ENCODE results near the gene PNPLA8. TPM values are rescaled to one million over a fixed set of nuclear protein-coding genes. Genes with fewer than 3 reads are reported as not detected.

Gene PNPLA8, protein sequence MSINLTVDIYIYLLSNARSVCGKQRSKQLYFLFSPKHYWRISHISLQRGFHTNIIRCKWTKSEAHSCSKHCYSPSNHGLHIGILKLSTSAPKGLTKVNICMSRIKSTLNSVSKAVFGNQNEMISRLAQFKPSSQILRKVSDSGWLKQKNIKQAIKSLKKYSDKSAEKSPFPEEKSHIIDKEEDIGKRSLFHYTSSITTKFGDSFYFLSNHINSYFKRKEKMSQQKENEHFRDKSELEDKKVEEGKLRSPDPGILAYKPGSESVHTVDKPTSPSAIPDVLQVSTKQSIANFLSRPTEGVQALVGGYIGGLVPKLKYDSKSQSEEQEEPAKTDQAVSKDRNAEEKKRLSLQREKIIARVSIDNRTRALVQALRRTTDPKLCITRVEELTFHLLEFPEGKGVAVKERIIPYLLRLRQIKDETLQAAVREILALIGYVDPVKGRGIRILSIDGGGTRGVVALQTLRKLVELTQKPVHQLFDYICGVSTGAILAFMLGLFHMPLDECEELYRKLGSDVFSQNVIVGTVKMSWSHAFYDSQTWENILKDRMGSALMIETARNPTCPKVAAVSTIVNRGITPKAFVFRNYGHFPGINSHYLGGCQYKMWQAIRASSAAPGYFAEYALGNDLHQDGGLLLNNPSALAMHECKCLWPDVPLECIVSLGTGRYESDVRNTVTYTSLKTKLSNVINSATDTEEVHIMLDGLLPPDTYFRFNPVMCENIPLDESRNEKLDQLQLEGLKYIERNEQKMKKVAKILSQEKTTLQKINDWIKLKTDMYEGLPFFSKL
- total RNA-seq: 20.2 and 34.0 TPM in 2 replicates

DNA sequence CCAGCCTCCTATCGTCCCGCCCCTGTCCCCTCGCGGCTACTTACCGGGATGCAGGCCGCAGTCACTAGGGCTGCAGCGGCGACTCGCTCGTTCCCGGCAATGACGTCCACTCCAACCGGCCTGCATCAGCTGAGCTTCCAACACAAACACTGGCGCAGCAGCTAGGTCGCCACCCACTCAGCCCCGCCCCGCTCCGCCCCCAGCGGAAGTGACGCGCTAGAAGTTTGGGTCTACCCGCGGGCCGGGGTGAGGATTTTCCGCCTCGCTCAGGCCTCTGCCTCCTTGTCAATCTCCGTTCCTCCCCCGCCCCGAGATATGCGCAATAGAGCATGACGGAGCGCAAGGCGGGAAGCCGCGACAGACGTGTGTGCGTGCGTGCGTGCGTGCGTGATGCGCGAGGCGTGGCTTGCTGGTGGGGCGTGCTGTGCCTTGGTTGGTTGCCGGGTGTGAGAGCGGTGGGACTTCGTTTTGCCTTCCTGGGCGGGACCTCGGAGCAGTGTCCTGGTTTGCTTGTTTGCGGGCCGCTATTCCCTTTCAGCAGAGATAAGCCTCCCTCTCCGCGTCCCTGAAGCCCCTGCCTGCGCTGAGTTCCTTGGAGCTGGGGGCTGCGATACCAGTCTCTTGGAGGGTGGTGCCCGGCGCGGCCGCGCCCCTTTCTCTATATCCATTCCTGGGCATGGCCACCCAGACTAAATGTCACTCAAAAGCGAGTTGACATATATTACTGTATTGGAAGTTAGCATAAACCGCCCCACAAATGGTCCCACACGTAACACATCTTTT, at the start of gene PNPLA8:
Gene PNPLA8 (minus strand): TSS at position 151 of the 783 bp plus-strand sequence. CDS start 10,644 bp downstream, outside the sequence.

DNA sequence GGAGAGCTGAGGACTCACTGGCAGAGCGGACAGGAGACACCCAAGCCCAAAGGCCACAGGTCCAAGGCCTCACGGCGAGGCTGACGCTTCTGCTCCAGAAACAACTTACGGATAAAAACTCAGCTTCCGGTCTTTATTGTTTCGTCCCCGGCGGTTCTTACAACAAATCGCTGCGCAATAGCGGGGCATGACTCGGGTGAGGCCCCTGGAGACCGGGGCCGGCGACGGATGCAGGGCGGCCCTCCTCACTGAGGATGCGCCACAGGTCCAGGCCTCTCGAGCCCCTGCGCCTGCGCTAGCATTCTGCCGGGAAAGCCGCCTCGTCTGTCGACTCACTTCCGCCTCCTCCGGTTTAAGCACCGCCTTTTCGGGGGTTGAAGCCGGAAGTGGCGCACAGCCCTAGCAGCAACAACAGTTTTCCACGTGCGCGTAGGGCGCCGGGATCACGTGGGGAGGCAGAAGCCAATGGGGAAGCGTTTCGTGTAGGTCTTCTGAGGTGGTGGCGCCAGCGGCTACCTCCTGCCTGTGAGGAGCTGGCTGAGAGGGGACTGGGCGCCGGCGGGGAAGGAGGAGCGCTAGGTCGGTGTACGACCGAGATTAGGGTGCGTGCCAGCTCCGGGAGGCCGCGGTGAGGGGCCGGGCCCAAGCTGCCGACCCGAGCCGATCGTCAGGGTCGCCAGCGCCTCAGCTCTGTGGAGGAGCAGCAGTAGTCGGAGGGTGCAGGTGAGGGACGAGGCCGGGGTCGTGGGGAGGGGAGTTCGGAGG, 43.6 kb upstream of the PNPLA8 start, which contains the start of the genes DNAJB9 and THAP5:
Gene DNAJB9 (plus strand): TSS at position 494 of the 765 bp plus-strand sequence. CDS start 1,853 bp downstream, outside the sequence.
Gene THAP5 (minus strand): TSS at position 326 of the 765 bp plus-strand sequence. CDS start 137 bp downstream, at position 189.

DNA sequence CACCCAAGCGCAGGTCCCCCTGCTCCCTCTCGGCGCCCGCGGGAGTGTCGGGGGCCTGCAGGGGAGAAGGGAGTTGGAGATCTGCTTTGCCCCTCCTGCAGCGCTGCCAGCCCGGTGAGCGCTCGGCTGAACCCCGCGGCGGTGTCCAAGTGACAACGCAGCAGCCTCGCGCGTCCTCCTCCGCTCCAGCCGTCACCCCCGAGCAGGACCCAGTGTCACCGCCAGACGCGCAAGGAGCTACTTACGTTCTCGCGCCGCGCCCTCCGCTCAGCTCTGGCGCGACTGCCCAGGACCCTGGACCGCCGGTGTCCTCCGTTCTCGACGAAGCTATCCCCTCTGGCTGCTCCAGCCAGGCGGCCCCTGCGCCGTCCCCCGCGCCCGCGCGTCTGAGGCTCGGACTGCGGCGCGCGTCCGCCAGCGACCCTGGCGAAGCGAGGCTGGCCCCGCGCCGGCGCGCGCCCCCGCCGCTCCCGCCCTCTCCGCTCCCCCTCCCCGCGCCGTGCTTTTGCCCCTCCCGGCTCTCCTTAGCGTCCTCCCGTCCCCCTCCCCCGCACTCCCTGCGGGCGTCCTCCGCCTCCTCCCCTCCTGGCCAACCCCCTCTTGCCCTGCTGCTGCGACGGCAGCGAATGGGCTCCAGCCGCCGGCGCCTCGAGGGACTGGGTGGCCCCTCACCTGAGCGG, 69.8 kb downstream of the PNPLA8 start, which contains the start of gene NRCAM:
Gene NRCAM (minus strand): TSS at position 439 of the 680 bp plus-strand sequence. CDS start 216,372 bp downstream, outside the sequence.

Other genes with a start within 250 kb of the PNPLA8 start
- gene NRCAM, start 69.7 kb downstream of the PNPLA8 start, total RNA-seq: 7.0 and 16.5 TPM in 2 replicates
- gene THAP5, start 43.6 kb upstream of the PNPLA8 start, total RNA-seq: 6.8 and 11.8 TPM in 2 replicates
- gene DNAJB9, start 43.7 kb upstream of the PNPLA8 start, total RNA-seq: 20.4 and 24.9 TPM in 2 replicates

Measured in bladder microvascular endothelial cell (primary cell).